SU-DHL-6 (cell line): ENCODE results near the gene GRIN2D.

Experiments
- EZH2phosphoT487 ChIP-seq: fragments of 200-600 bp; sonication (generic), shearing (Covaris generic); conservative IDR thresholded peaks from 2 replicates; pipeline ENCODE4 v1.6.1; 2018; ENCODE audit warnings: mild to moderate bottlenecking, antibody characterized with exemption, low read length, moderate library complexity, mixed read lengths
- TF ChIP-seq, protein P1 (sequence below): fragments of 200-600 bp; sonication (generic); IDR thresholded peaks from one replicate; pipeline ENCODE4 v1.5.1; 2017; ENCODE audit warnings: antibody characterized with exemption, mild to moderate bottlenecking, low read length, moderate library complexity; ENCODE audit not compliant: insufficient read depth, poor library complexity, severe bottlenecking

DNA sequence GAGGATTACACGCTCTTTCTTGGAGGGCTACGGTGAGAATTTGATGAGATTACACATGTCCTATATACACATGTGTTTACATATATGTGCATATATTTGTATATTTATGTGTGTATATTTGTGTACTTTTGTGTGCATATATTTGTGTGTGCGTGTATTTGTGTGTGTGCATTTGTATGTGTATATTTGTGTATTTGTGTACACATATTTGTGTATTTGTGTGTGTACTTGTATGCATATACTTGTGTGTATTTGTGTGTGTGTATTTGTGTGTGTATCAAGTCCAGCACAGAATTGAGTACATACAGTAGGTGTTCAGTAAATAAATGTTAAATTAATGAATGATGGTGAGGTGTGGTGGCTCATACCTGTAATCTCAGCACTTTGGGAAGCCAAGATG is 31.6 kb upstream of the GRIN2D start:
- TF ChIP-seq, protein P1, sequence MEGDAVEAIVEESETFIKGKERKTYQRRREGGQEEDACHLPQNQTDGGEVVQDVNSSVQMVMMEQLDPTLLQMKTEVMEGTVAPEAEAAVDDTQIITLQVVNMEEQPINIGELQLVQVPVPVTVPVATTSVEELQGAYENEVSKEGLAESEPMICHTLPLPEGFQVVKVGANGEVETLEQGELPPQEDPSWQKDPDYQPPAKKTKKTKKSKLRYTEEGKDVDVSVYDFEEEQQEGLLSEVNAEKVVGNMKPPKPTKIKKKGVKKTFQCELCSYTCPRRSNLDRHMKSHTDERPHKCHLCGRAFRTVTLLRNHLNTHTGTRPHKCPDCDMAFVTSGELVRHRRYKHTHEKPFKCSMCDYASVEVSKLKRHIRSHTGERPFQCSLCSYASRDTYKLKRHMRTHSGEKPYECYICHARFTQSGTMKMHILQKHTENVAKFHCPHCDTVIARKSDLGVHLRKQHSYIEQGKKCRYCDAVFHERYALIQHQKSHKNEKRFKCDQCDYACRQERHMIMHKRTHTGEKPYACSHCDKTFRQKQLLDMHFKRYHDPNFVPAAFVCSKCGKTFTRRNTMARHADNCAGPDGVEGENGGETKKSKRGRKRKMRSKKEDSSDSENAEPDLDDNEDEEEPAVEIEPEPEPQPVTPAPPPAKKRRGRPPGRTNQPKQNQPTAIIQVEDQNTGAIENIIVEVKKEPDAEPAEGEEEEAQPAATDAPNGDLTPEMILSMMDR: no peak
- TF ChIP-seq EZH2phosphoT487: no peak
